Lung microvascular endothelial cell (primary cell): ENCODE results near the gene SORT1. TPM values are rescaled to one million over a fixed set of nuclear protein-coding genes. Genes with fewer than 3 reads are reported as not detected.
A peak's percentile ranks its signal among the peaks of the same experiment; 100 is the strongest.
"Not testable (repeated sequence)": the region's sequence is repeated elsewhere in the genome, so short reads cannot be mapped to it uniquely, and the experiment has no call there.

Source experiments
- DNase-seq, 2 donors: peaks; one replicate each; pipeline versions ENCODE4 v3.0.0 to v3.0.0-alpha.2; 2010; ENCODE audit warnings: low read depth in 2 of 2
- total RNA-seq: library from RNA; depleted of rRNA; stranded (reverse); fragments of >200 nt; gene quantifications from 2 replicates; pipeline ENCODE4 v1.2.1, GENCODE V29; 2014

The SORT1 gene
- total RNA-seq, 1 donor from 2014 or later, result 9.5 TPM

DNA sequence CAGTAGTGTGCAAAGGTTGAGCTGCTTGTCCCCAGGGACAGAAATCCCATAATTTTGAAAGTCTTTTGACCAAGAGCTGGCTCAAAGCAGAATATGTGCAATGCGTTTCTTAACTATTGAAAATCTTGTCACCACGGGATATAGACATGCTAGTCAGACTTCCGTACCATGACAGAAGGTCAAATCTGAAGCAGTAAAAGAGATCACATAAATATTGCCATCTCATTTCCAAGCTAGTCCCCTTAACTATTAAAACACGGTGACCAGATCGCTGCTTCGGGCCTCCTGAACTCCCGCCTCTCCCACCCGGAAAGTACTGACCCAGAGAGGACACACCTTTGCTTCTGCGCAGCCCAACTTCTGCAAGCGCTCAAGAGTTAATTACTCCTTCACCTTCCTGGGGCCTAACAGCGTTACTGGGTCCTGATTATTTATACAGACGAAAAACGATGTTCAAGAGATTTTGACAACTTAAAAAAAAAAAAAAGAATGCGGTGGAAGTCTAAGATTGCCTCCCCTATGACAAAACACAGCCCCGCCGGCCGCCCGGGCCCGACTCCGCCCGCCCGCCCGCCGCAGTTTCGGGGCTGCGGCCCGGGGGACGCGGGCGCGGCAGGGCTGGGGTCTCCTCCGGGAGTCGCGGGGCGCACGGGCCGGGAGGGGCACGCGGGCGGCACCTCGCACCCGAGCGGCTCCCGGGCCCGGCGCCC, 692 bp downstream of the SORT1 start:
- no peak for DNase-seq

DNA sequence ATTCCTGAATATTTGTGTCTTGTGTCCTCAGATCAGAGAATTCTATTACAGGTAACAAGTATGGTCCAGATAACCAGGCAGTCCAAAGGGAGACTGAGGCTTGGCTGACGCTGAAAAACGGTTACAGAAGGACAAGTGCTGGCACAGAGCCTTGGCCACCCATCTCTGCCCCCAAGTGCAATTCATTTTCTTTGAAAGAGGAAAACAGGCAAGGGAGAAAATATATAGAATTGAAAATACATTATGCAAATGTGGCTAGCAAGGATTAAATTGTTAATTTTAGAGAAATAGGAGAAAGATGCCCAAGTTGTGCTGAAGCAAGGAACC, 1.2 kb downstream of the SORT1 start:
- no peak for DNase-seq

DNA sequence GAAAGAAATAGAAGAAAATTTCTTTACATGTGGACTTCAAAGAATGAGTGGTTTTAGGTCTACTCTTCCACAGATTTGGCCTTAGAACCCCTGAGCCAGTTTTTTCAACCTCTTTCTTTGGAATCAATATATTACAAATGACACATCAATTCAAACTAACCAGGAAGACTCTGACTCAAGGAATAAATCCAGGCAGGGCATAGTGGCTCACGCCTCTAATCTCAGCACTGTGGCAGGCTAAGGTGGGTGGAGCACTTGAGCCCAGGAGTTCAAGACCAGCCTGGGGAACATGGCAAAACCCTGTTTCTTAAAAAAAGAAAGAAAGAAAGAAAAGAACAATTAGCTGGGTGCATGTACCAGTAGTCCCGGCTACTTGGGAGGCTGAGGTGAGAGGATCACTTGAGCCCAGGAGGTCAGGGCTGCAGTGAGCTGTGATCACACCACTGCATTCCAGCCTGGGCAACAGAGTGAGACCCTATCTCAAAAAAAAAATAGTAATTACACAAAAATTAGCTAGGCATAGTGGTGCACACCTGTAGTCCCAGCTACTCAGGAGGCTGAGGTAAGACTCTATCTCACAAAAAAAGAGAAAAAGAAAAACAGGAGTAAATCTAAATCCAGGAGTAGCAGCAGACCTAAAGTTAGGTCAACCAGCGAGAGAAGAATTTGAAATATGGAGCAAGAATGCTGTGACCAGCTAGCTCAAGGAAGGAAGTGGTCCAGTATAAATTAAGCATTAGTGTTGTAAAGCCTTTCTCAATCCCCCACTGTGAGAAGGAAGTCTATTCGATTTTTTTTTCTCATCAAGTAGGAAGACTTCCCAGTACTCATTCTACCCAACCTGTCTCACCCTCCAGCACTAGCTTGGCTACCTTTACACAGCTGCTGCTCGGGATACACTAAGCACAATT, 1.9 kb downstream of the SORT1 start:
- DNase-seq, result peak in 1 of 2 donors; percentile 1

DNA sequence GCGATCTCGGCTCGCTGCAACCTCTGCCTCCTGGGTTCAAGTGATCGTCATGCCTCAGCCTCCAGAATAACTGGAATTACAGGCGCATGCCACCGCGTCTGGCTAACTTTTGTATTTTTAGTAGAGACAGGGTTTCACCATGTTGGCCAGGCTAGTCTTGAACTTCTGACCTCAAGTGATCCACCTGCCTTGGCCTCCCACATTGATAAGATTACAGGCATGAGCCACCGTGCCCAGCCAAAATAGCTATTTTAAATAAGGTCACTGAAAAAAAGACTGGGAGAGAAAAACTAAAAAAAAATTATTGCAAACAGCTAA, 2.5 kb downstream of the SORT1 start:
- not testable (repeated sequence) for DNase-seq

DNA sequence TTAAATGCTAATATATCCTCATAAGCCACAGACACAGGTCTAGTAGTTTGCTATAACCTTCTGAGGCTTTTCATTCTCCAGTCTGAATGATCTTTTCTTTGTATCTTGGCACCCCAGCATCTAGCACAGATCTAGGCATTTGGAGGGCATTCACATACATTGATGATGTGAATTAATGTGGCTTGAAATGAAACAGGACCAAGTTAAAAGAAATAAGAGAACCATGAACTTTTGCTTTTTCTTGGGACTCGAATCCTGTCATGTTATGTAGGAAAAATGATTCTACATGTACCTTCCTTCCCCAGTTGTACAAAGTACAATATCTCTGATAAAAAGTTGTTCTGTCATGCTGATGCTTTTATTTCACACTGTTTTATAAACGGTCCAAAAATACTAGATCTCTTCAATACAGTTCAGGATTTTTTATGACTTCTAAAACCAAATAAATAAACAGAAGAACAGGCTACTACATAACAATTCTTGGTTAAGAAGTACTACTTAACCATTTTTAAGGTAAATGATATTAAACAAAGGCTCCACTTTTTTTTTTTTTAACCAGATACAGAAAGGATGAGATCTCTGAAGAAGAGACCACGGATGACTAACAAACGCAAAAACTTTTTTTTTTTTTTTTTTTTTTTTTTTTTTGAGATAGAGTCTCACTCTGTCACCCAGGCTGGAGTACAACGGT, 3.0 kb downstream of the SORT1 start:
- no peak for DNase-seq

DNA sequence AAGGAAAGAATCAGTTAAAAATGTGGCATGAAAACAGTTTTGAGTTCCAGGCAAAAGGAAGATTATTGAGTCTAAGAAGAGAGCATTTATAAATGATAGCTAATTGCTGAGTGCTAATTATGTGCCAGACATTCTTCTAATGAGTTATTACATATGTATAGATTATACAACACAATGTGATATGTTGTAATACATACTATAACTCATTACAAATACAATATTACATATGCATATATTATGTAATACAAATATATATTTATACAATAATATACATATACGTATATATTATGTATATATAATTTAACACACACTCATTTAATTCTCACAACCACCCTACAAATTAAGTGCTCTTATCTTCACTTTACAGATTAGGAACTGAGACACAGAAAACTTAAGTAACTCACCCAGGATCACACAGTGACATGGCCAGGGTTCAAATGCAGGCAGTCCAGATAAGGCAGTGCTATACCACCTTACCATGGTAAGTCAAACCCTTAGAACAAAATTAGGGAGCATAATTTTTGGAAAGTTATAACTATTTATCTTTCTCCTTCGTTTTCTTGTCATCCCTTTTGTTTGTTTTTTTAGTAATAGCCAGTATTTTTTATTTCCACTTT, 4.0 kb downstream of the SORT1 start:
- no peak for DNase-seq

DNA sequence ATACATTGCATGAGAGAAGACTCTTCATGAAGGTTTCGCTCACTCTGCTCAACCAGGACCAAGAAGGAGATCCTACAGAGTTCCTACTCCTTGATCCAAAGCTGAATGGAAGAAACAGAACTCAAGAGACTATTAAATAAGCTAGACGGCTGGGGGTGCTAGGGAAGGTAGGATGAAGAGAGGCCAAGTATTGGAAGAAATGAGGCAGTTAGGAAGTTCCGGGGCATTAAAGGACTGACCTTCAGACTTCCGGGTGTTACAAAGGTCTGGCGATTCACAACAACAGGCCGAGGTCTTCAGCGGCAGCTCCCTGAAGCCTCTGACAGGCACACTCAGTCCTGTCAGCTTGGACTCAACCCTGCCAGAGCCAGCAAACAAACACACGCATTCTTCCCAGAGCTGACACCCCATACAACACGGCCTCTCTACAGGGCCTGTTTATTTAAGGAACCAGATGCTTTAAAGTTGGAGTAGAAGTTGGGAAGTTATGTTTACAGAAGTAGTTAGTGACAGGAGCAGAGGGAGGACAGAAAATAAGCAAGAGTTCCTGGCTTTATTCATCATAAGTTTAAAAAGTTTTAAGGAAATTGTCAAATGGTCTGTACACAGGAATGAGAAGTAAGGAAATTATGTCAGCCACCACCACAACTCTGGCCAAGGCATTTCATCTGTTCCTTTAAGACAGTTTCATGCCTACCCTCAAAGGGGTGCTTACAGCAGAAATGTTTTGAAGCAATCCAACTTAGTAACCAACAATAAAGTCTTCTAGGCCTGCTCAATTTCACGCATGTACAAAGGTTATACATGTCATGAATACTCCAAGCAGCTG, 4.7 kb downstream of the SORT1 start:
- peak; percentile 29 to 75 for DNase-seq

DNA sequence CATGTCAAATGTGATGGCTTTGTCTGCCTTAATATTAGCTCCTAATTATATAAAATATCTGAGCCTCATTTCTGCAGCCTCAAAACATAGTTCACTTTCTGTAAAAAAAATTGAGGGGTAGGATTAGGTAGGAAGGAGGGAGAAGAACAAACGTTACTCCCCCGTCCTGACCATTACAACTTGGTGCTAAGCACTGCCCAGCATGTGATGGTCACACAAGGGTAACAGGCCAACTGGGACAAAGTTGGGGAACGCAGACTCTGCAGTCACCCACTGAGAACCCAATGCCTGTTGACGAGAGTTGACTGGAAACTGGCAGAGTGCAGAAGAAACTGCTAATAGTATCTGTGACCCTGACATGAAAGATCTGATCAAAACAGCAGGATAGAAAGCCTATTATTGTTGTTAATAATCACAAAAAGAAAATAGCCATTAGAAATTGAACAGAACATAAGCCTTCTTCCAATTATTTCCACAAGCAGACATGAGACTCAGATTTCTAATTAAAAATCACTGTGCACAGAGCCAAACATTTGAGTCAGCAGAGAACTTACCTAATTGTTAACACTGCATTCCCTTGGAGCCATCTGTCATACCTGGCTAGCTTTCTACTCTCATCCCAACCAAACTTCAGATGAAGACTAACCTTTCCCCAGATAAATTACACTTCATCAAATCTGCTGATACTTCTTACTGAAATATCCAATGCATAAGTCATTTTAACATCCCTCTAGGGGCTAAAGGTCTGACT, 5.5 kb downstream of the SORT1 start:
- DNase-seq, result no peak

DNA sequence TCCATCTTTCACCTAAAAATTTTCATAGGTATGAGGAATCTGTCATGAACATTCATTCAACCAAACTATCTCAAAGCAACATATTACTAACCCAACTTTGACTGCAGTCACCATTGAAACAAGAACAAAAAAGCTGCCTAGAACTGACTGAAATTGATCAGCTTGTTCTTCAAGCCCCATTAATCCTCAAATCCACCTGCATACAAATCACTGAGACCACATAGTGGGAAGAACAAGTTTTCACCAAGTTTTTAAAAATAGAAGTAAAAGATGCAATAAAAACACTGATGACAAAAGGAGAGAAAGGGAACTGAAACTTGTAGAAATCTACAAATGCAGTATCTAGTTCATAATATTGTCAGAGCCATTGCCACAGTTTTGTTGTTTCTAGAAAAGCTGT, 6.1 kb downstream of the SORT1 start:
- no peak for DNase-seq

DNA sequence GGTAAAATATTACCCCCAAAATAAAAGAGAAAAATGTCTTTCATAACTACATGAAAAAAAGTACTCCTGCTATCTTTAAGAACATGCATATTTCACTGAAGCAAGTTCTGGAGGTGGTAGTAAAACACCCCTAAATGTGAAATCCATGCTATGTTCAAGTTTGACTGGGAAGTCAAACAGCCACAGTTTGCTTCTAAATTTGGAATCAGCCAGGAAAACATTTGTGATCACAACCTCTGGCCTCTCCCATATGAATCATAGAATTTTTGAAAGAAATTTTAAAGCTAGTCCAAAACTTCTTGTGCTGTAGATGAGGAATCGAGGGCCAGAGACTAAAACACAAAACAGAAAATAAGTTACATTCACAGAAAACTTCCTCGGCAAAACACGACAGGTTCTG, 6.6 kb downstream of the SORT1 start:
- DNase-seq, result peak; percentile 57 to 60

DNA sequence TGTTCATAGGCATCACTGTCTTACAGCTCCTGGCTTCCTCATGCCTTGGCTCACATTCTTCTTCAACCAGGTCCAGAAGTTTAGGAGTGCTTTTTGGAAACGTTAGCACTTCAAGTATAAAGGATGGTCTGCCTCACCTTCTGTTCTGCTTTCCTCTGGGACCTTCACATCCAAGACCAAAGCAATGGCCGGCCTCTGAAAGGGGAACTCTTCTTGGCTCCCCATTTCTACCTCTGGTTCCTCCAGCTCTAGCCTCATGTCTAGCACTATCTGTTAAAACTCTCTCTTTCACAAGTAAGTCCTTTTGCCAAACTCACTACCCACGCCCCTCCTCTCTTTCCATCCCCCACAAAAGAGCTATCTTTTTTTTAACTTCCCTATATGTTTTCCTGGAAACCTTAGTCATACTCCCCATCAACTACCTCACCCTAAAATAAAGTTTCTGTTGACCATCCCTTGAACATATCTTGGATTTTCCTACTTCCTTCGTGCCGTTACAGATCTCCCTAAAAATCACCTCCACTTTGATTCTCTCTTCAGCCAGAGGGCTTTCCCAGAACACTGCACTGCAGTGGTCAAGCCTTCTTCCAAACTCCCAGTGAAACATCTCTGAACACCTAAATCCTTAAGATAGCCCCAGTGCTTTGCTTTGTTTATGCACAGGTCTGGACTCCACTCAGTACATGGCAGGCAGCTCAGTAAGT, 7.9 kb downstream of the SORT1 start:
- DNase-seq, result no peak

DNA sequence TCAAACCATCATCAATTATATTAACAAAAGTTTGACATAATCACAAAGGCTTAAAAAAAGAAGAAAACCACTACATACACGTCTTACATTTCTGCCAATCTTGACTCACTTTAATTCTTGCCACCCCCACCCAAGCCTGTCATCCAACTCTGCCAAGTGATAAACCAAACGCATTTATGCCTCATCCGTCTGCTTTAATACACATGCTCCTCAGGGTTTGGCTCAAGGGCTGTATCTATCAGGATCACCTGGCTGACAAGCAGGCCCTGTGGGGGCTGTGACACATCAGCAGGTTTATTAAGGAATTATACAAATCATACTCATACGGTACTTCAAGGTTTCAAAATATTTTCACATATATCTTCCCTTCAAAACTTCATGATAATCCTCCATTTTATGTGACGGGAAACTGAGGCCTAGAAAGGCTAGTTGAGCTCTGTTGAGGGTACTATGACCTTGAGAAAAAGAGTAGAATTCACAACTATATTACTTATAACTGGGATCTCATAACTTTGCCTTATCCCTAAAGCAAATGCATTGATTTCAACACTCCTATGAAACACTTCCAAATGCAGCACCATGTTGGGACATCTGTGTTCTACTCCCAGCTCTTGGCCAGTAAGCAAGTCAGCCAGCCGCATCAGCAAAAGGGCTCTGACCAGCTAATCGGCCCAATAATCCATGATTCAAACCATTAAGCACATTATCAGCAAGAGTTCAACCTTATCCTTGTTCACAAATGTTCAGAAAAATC, 8.7 kb downstream of the SORT1 start:
- DNase-seq, result no peak

DNA sequence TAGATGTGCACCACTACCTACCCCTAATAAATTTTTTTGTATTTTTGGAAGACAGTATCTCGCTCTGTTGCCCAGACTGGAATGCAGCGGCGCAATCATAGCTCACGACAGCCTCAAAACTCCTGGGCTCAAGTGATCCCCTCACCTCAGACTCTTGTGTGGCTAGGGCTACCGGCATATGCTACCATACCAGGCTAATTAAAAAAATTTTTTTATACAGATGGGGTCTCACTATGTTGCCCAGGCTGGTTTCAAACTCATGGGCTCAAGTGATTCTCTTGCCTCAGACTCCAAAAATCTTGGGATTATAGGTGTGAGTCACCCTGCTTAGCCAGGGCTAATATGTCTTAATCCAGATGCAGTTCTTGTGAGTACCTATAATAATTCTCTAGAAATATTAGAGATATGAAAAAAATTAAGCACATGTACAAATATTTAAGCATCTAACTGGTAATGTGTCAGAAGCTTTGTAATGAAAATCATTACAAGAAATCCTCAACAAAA, 9.5 kb downstream of the SORT1 start:
- no peak for DNase-seq

DNA sequence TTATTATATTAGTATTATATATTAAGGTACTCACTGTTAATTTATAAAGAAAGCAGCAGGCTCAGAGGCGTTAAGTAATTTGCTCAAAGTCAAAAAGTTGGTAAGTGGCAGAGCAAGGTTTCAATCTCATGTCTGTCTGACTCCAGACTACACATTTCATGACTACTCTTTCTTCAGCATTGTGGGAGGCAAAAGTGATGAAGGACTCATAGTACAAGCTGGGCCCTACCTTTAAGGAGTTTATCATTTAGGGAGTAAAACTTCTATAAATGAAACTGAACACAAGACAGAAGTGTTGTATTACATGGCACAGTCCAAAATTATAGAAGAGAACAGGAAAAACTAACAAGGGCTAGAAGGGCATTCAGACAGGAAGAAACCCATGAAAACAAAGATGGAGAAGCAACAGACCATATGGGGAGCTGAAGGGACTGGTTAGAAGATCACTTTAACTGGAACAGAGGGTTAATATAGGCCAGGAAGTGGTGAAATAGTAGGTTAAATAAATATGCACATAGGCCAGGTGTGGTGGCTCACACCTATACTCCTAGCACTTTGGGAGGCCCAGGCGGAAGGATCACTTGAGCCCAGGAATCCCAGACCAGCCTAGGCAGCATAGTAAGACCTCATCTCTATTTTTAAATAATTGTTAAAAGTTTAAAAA, 11.5 kb downstream of the SORT1 start:
- DNase-seq, result no peak

DNA sequence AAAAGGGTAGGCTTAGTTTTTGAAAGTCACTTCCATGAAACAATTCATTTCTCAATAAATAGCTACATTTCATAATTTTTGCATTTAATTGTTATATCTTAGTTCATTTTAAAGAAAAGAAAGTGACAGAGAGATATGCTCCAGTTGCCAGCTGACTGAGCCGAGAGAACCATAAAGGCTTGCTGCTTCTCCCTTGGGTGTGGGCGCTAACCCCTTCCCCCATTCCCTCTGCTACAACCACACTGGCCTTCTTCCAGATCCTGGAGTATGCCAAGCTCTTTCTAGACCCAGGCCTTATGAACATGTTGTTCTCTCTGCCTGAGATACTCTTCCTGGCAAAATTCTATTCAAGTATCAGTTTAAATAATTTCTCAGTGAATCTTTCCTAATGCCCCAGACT, 12.3 kb downstream of the SORT1 start:
- DNase-seq, result no peak

DNA sequence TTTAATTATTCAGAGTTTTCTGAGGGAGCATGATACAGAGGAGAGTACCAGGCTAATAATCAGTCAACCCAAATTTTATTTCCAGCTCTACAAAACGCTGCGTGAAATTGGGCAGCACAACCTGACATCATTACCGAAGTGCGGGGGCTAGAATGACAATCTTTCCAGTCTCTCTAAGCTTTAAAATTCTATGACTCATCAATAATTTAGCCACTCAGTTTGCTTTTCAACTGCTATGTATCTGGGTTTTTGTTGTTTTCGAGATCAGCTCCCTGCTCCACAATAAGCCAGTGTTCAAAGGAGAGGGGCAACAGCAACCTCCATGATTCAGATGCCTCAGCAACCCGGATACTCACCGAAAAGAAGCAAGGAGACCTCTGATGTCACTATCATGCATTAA, 13.9 kb downstream of the SORT1 start:
- no peak for DNase-seq

DNA sequence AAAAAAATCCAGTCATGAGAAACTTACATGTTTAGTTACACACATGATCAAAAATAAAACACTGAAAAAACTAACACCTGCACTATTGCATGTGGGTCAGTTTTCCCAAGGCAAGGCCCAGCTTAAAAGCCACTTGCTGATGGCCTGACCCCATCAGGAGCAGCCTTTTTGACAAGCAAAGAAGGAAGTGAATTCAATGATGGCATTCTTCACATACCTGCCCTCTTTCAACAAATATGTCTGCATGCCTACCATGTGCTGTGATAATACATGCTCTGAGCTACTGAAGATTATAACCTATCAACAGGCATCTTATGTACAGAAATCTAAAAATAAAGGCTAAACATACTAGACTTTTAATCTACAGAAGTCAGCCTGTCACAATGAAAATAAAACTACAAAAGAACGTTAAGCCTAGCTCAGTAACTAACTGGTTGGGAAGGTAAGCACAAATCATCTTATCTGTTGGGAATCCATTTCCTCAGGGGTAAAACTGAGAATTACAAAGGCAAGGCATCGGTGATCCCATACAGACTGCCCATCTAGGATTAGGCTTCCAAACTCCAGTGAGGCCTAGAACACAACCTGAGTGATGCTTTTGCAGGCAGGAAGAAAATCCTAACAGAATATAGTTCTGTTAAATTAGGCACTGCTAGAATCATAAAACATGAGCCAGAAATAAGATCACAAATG, 14.5 kb downstream of the SORT1 start:
- no peak for DNase-seq

DNA sequence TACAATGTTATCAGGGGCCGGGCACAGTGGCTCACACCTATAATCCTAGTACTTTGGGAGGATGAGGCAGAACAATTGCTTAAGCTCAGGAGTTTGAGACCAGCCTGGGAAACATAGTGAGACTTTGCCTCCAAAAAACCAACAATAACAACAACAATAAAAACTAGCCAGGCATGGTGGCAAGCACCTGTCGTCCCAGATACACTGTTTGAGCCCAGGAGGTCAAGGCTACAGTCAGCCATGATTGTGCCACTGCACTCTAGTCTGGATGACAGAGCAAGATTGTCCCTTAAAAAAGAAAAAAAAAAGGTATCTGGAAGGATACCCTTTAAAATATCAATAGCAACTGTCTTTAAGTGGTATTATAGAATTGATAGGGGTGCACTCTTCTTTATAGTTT, 16.1 kb downstream of the SORT1 start:
- no peak for DNase-seq
